ENCODE data around the gene KMT2E.
A peak's percentile ranks its signal among the peaks of the same experiment; 100 is the strongest.
"Not testable (repeated sequence)": the region's sequence is repeated elsewhere in the genome, so short reads cannot be mapped to it uniquely, and the experiment has no call there.

Gene KMT2E

DNA sequence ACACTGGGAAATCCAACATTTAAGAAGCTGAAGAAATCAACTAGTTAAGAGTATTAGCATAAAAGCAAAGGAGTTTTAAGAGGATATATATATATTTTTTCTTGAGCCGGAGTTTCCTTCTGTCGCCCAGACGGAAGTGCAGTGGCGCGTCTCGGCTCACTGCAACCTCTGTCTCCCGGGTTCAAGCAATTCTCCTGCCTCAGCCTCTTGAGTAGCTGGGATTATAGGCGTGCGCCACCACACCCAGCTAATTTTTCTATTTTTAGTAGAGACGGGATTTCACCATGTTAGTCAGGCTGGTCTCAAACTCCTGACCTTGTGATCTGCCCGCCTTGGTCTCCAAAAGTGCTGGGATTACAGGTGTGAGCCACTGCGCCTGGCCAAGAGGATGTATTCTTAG, 8.5 kb upstream of the KMT2E start:
- H3K4ac ChIP-seq (ENCODE audit: low read depth in 1 of 2, low read length in 2 of 2); H3K9me3 ChIP-seq (ENCODE audit: control insufficient read depth, low read length); H3K4me2 ChIP-seq (ENCODE audit: low read length, poor library complexity, severe bottlenecking); H3K18ac ChIP-seq (ENCODE audit: low read depth in 1 of 2, low read length in 2 of 2); H2BK120ac ChIP-seq (ENCODE audit: low read depth, low read length); H3K14ac ChIP-seq (ENCODE audit: low read length in 2 of 2); H3K9ac ChIP-seq (ENCODE audit: low read length); H4K91ac ChIP-seq (ENCODE audit: low read length); H2AK5ac ChIP-seq (ENCODE audit: low read length, severe bottlenecking); H2BK12ac ChIP-seq (ENCODE audit: low read length in 2 of 2); H3K4me3 ChIP-seq (ENCODE audit: insufficient read depth in 1 of 2, low read depth in 1 of 2, low read length in 2 of 2); H3K79me1 ChIP-seq (replicated peaks; ENCODE audit: low read length, poor library complexity, severe bottlenecking); H2AFZ ChIP-seq (ENCODE audit: low read depth, low read length); H3K27me3 ChIP-seq (ENCODE audit: control insufficient read depth in 1 of 2, insufficient read depth in 1 of 2, low read length in 2 of 2); H2BK15ac ChIP-seq (ENCODE audit: low read depth, poor library complexity, severe bottlenecking); DNase-seq; H3K23ac ChIP-seq (ENCODE audit: low read length in 2 of 2); H4K8ac ChIP-seq (ENCODE audit: low read length); H3K27ac ChIP-seq (ENCODE audit: low read length, poor library complexity, severe bottlenecking); H2BK5ac ChIP-seq (ENCODE audit: low read depth, low read length, poor library complexity, severe bottlenecking): not testable (repeated sequence)
- Histone ChIP-seq H3K36me3 (ENCODE audit: control insufficient read depth in 1 of 2, insufficient read depth in 2 of 2, low read depth in 1 of 2, low read length in 2 of 2) (peaks cover 14 to 56% of the 10 kb centered on the region in 2 experiments), H3K4me1 (ENCODE audit: control insufficient read depth, insufficient read depth, low read depth, low read length) (peaks cover 13% of the 10 kb centered on the region)
- WGBS, result 98% methylated on average over 11 of the region's 12 CpGs

DNA sequence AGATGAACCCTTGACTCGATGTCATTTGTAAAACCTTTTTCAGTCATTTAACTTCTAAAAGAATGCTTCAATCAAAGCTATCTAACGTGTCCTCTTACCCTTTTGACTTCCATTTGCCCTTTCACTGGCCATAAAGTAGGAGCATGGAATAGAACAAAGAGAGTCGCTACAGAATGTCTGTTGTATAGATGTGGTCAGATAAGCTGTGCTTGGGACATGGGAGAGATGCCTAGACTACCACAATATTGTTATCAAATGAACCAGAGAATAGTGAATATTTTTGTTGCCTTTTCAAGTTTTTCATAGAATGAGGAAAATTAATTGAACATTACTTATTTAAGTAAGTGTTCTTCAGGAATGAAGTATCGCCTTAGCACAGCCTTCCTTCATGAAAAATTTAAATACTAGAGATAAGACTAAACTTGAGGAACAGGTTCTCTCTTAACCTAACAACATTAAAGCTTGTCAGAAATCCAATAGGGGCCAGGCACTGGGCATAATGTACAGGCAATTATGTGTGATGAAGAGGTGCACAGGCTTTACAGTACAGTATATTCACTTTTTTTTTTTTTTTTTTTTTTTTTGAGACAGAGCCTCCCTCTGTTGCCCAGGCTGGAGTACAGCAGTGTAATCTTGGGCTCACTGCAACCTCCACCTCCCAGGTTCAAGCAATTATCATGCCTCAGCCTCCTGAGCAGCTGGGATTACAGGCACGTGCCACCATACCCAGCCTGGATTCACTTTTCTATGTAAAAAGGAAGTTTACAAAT, 7.5 kb upstream of the KMT2E start:
- Histone ChIP-seq H3K4me1 (ENCODE audit: control insufficient read depth, insufficient read depth, low read depth, low read length) (peaks cover 6% of the 10 kb centered on the region), H3K14ac (ENCODE audit: low read length in 2 of 2) (no peak overlapping the region), H4K8ac (ENCODE audit: low read length) (no peak overlapping the region), H2BK12ac (ENCODE audit: low read length in 2 of 2) (no peak overlapping the region), H3K27me3 (ENCODE audit: control insufficient read depth in 1 of 2, insufficient read depth in 1 of 2, low read length in 2 of 2) (no peaks in the 10 kb centered on the region), H3K4me3 (ENCODE audit: insufficient read depth in 1 of 2, low read depth in 1 of 2, low read length in 2 of 2) (no peak overlapping the region), H2AFZ (ENCODE audit: low read depth, low read length) (no peak overlapping the region), H3K27ac (ENCODE audit: low read length, poor library complexity, severe bottlenecking) (no peak overlapping the region), H2BK5ac (ENCODE audit: low read depth, low read length, poor library complexity, severe bottlenecking) (no peak overlapping the region), H2AK5ac (ENCODE audit: low read length, severe bottlenecking) (no peak overlapping the region), H3K4ac (ENCODE audit: low read depth in 1 of 2, low read length in 2 of 2) (no peak overlapping the region), H3K36me3 (ENCODE audit: control insufficient read depth in 1 of 2, insufficient read depth in 2 of 2, low read depth in 1 of 2, low read length in 2 of 2) (peaks cover 7 to 53% of the 10 kb centered on the region in 2 experiments), H3K9ac (ENCODE audit: low read length) (peak overlapping the region; percentile 100), H3K23ac (ENCODE audit: low read length in 2 of 2) (no peak overlapping the region), H3K18ac (ENCODE audit: low read depth in 1 of 2, low read length in 2 of 2) (no peak overlapping the region), H4K91ac (ENCODE audit: low read length) (no peak overlapping the region), H2BK120ac (ENCODE audit: low read depth, low read length) (no peak overlapping the region), H3K9me3 (ENCODE audit: control insufficient read depth, low read length) (no peaks in the 10 kb centered on the region), H2BK15ac (ENCODE audit: low read depth, poor library complexity, severe bottlenecking) (no peak overlapping the region), H3K79me1 (replicated peaks; ENCODE audit: low read length, poor library complexity, severe bottlenecking) (no peaks in the 10 kb centered on the region), H3K4me2 (ENCODE audit: low read length, poor library complexity, severe bottlenecking) (no peak overlapping the region)
- no peak for DNase-seq
- WGBS, result no CpG with 5 or more reads among the region's 5 CpGs

DNA sequence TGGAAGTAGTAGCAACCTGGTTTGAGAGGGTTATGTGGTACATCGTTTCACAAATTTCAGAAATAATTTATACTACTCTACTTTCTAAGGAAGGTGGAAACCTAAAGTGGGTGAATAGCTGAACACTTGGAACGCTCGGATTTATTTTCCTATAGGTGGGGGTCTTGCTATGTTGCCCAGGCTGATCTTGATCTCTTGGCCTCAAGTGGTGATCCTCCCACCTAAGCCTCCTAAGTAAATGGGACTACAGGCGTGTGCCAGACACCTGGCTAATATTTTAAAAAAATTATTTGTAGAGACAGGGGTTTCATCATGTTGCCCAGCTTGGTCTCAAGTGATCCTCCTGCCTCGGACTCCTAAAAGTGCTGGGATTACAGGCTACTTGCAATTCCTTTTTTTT, 6.7 kb upstream of the KMT2E start:
- Histone ChIP-seq H3K14ac (ENCODE audit: low read length in 2 of 2) (no peak overlapping the region), H3K36me3 (ENCODE audit: control insufficient read depth in 1 of 2, insufficient read depth in 2 of 2, low read depth in 1 of 2, low read length in 2 of 2) (peaks cover 7 to 46% of the 10 kb centered on the region in 2 experiments), H2BK120ac (ENCODE audit: low read depth, low read length) (no peak overlapping the region), H2AFZ (ENCODE audit: low read depth, low read length) (no peak overlapping the region), H3K18ac (ENCODE audit: low read depth in 1 of 2, low read length in 2 of 2) (no peak overlapping the region), H3K79me1 (replicated peaks; ENCODE audit: low read length, poor library complexity, severe bottlenecking) (no peaks in the 10 kb centered on the region), H3K4me3 (ENCODE audit: insufficient read depth in 1 of 2, low read depth in 1 of 2, low read length in 2 of 2) (peak overlapping the region in 1 of 2 experiments; percentile 12), H3K4ac (ENCODE audit: low read depth in 1 of 2, low read length in 2 of 2) (no peak overlapping the region), H3K27ac (ENCODE audit: low read length, poor library complexity, severe bottlenecking) (no peak overlapping the region), H2AK5ac (ENCODE audit: low read length, severe bottlenecking) (no peak overlapping the region), H3K4me1 (ENCODE audit: control insufficient read depth, insufficient read depth, low read depth, low read length) (peaks cover 4% of the 10 kb centered on the region), H2BK5ac (ENCODE audit: low read depth, low read length, poor library complexity, severe bottlenecking) (no peak overlapping the region), H3K27me3 (ENCODE audit: control insufficient read depth in 1 of 2, insufficient read depth in 1 of 2, low read length in 2 of 2) (no peaks in the 10 kb centered on the region), H3K4me2 (ENCODE audit: low read length, poor library complexity, severe bottlenecking) (no peak overlapping the region), H3K23ac (ENCODE audit: low read length in 2 of 2) (no peak overlapping the region), H4K8ac (ENCODE audit: low read length) (no peak overlapping the region), H2BK15ac (ENCODE audit: low read depth, poor library complexity, severe bottlenecking) (no peak overlapping the region), H3K9ac (ENCODE audit: low read length) (peak overlapping the region; percentile 100), H4K91ac (ENCODE audit: low read length) (no peak overlapping the region), H2BK12ac (ENCODE audit: low read length in 2 of 2) (no peak overlapping the region), H3K9me3 (ENCODE audit: control insufficient read depth, low read length) (no peaks in the 10 kb centered on the region)
- 100% methylated on average over 4 of the region's 5 CpGs for WGBS
- DNase-seq, result no peak

DNA sequence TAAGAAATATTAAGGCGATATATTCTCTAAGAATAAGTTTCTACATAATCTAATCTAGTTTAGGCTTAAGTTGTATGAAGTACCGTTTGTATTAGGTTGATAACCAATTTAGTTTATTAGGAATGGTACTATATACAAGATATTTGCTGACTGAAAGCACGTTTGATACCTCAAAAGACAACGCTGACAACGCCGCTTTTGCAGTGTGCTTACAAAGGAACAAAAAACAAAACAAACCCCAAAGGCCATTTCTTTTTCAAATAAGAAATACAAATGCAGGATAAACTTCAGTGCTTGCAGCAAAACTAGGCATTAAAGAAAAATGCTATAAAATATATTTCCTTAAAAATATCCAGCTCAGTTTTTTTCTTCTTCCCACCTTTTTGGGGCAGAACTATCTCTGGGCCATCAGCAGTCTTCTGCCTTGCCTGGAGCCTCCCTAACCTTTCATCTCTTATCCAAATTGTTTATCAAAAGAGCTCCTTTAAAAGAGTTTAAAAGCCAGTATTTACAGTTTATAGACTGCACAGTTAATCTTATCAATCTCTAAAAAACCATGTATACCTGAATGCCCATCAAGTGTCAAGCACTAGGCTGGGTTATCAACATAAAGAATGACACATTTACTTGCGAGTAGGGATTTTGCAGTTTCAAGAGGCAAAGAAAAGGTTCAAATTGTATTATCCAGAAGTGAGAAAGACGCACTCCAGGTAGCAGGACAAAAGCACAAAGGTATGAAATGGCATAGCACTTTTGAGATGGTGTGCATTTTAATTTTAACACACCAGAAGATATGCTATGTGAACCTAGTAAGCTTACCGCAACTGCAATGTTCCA, 4.1 kb upstream of the KMT2E start:
- no peak overlapping the region for H2AK5ac ChIP-seq (ENCODE audit: low read length, severe bottlenecking)
- WGBS, result 71% methylated on average over 6 of the region's 9 CpGs
- no peak overlapping the region for H2BK5ac ChIP-seq (ENCODE audit: low read depth, low read length, poor library complexity, severe bottlenecking)

More for the DNA sequence above, 4.1 kb upstream of the KMT2E start:
- peak overlapping the region; percentile 100 for H3K9ac ChIP-seq (ENCODE audit: low read length)
- H2BK15ac ChIP-seq (ENCODE audit: low read depth, poor library complexity, severe bottlenecking), result no peak overlapping the region
- peaks cover 4% of the 10 kb centered on the region for H3K4me1 ChIP-seq (ENCODE audit: control insufficient read depth, insufficient read depth, low read depth, low read length)
- no peaks in the 10 kb centered on the region for H3K9me3 ChIP-seq (ENCODE audit: control insufficient read depth, low read length)
- H3K4me3 ChIP-seq (ENCODE audit: insufficient read depth in 1 of 2, low read depth in 1 of 2, low read length in 2 of 2), result peak overlapping the region in 1 of 2 experiments; percentile 98
- H3K23ac ChIP-seq (ENCODE audit: low read length in 2 of 2), result no peak overlapping the region
- H2BK120ac ChIP-seq (ENCODE audit: low read depth, low read length), result no peak overlapping the region
- H3K79me1 ChIP-seq (replicated peaks; ENCODE audit: low read length, poor library complexity, severe bottlenecking), result no peaks in the 10 kb centered on the region
- no peaks in the 10 kb centered on the region for H3K27me3 ChIP-seq (ENCODE audit: control insufficient read depth in 1 of 2, insufficient read depth in 1 of 2, low read length in 2 of 2)
- peak overlapping the region; percentile 50 for H3K4me2 ChIP-seq (ENCODE audit: low read length, poor library complexity, severe bottlenecking)
- DNase-seq, result no peak
- no peak overlapping the region for H3K14ac ChIP-seq (ENCODE audit: low read length in 2 of 2)
- H2AFZ ChIP-seq (ENCODE audit: low read depth, low read length), result no peak overlapping the region
- H3K4ac ChIP-seq (ENCODE audit: low read depth in 1 of 2, low read length in 2 of 2), result no peak overlapping the region
- no peak overlapping the region for H4K8ac ChIP-seq (ENCODE audit: low read length)
- no peak overlapping the region for H3K18ac ChIP-seq (ENCODE audit: low read depth in 1 of 2, low read length in 2 of 2)
- peaks cover 7 to 37% of the 10 kb centered on the region in 2 experiments for H3K36me3 ChIP-seq (ENCODE audit: control insufficient read depth in 1 of 2, insufficient read depth in 2 of 2, low read depth in 1 of 2, low read length in 2 of 2)
- no peak overlapping the region for H2BK12ac ChIP-seq (ENCODE audit: low read length in 2 of 2)
- no peak overlapping the region for H4K91ac ChIP-seq (ENCODE audit: low read length)
- no peak overlapping the region for H3K27ac ChIP-seq (ENCODE audit: low read length, poor library complexity, severe bottlenecking)

Measured in mesenchymal stem cell (in vitro differentiated cells and primary cell).